GM21529 (cell line): ENCODE data around the gene GPC2.
"Not testable (repeated sequence)": the region's sequence is repeated elsewhere in the genome, so short reads cannot be mapped to it uniquely, and the experiment has no call there.

ENCODE experiments used
- ATAC-seq: cut with Tn5 transposase; IDR thresholded peaks from one replicate; pipeline ENCODE4 v1.9.1; 2021; ENCODE audit not compliant: unreplicated experiment

Gene GPC2

GRCh38 chr7:100204454-100204853 is 27.3 kb upstream of the GPC2 start:
- ATAC-seq: no peak

DNA sequence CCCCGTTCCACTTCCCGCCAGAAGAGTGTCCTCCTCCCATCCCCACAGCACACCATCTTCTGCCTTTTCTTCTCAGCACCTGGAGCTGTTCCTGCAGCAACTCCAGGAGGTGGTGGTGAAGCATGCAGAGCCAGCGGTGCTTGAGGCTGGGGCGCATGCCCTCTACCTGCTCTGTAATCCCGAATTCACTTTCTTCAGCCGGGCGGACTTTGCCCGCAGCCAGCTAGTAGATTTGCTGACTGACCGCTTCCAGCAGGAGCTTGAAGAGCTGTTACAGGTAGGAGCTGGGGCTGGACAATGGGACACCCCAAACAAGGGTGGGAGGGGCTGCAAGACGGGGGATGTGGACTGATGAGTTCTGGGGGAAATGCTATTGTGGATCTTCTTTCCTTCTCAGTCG is 23.5 kb upstream of the GPC2 start:
- no peak for ATAC-seq

- ATAC-seq: no peak
Observed at GRCh38 chr7:100198266-100198665, 21.1 kb upstream of the GPC2 start.

GRCh38 chr7:100195901-100196322 is 18.7 kb upstream of the GPC2 start:
- not testable (repeated sequence) for ATAC-seq

GRCh38 chr7:100195222-100195621 is 18.0 kb upstream of the GPC2 start:
- ATAC-seq: no peak

DNA sequence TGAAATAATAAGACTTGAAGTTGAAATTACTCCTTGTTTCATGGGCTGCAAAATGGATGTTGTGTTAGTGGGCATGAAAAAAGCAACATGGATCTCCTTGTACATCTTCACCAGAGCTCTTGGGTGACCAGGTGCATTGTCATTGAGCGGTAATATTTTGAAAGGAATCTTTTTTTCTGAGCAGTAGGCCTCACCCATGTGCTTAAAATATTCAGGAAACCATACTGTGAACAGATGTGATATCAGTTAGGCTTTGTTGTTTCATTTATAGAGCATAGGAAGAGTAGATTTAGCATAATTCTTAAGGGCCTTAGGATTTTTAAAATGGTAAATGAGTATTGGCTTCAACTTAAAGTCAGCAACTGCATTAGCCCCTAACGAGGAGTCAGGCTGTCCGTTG is 15.8 kb upstream of the GPC2 start:
- ATAC-seq: no peak

GRCh38 chr7:100192281-100192862 is 15.2 kb upstream of the GPC2 start:
- ATAC-seq: not testable (repeated sequence)

DNA sequence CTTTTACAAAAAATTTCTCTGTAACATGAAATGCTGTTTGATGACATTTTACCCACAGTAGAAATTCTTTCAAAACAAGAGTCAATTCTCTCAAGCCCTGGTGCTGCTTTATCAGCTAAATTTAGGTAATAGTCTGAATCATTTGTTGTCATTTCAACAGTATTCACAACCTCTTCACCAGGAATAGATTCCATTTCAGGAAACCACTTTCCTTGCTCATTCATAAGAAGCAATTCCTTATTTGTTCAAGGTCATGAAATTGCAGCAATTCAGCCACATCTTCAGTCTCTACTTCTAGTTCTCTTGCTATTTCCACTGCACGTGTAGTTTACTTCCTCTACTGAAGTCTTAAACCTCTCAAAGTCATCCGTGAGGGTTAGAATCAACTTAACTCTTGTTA is 14.6 kb upstream of the GPC2 start:
- no peak for ATAC-seq

DNA sequence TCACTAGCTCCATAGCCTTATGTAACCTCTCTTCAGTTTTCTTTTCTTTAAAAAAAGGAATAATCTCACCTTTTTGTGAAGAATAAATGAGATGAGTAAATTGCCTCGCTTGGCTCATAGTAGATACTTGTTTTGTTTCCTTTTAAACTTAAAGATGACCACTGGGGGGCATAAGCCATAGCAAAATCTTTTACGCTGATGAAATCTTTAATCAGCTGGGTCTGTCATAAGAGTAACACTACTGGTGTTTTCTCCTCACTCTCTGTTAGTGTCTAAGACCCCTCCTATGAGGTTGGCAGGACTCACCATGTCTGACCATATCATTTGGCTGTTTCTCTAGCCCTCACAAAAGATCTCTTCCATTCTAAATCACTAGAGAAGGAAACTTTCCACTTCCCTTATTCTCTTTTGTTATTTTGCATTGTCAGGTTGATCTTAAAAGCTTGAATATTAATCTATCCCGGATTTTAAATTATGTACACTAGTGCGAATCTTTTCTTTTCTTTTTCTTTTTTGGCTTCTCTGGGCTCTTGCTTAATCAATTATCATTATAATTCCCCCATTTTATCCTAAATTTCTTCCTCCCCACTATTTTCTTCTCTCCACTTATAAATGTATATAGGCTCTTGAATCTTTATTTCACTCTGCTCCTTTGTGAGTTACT is 13.0 kb upstream of the GPC2 start:
- no peak for ATAC-seq

- no peak for ATAC-seq
Observed at GRCh38 chr7:100189061-100189460, 11.9 kb upstream of the GPC2 start.

- no peak for ATAC-seq
Observed at GRCh38 chr7:100185726-100186125, 8.5 kb upstream of the GPC2 start.

DNA sequence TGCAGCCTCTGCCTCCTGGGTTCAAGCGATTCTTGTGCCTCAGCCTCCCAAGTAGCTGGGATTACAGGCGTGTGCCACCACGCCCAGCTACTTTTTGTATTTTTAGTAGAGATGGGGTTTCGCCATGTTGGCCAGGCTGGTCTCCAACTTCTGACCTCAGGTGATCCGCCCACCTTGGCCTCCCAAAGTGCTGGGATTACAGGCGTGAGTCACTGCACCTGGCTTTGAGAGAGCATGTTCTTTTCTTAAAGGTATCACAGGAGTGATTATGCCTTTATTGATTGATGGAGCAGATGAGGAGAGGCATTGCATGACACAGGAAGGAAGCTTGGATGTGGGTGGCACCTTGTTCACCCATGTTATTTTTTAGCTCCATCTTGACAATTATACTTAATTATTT is 5.9 kb upstream of the GPC2 start:
- ATAC-seq: not testable (repeated sequence)

DNA sequence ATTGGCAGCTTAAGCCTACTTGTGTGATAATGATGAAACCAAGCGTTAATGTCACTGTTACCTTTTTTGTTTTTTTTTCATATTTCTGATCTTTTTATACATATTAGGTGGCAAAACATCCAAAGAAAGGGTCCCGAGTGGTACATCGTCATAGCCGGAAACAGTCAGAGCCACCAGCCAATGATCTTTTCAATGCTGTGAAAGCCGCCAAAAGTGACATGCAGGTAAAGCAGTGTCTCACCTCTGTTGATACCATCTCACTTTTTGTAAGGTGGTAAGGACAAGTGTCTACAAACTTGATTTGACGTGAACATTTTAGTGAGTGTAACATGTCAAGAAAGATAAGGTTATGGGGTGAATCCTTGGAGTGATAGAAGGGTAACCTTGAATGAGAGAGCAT is 5.4 kb upstream of the GPC2 start:
- not testable (repeated sequence) for ATAC-seq

DNA sequence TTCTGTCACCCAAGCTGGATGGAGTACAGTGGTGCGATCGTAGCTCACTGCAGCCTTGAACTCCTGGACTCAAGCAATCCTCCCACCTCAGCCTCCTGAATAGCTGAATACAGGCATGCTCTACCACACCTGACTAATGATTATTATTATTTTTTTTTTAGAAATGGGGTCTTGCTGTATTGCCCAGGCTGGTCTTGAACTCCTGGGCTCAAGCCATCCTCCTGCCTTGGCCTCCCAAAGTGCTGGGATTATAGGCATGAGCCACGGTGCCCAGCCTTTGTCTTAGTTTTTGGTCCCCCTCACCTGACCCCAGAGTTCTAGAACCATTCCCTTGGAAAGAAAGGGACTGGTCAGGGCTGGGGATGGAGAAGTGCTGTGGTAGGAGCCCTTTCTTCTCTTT is 2.9 kb upstream of the GPC2 start:
- not testable (repeated sequence) for ATAC-seq

DNA sequence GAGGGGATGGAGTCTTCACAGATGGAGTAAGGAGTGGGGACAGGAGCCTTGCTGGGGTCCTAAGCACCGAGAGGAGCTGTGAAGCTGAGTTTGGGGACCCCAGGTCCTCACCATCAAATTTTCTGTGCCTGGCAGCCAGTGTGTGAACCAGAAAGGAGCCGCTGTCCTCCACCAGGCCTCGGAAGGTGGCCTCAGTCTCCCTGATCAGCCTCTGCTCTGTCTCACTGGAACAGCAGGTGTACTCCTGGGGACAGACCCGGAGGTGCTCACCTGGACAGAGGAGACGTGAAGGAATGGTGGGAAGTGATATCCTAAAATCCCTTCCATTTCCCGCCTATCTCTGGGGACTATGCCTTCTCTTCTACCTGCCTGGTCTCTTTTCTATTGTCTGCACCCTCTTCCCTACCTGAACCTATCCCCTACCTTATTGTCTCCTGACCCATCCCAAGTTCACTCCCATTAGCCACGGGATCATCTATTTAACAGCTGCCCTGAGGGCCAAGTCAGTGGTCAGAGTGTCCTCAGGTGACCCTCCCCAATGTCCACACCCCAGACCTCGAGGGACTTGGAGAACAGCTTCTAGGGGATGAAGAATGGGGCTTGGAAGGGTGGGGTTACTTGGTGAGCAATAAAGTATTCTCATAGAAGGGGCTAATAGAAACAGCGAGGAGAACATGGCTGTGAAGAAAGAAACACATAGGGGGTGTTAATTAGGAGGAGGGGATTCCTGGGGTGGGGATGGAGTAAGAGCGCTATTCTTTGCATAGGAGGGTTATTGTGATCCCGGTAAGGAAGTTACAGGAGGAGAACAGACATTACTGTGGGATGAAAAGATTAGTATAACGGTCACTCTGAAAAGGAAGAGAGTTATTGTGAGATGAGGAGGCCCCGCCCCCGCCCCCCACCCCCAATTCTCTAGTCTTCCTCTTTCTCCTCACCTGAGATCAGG is 811 bp downstream of the GPC2 start:
- no peak for ATAC-seq

- no peak for ATAC-seq
Observed at GRCh38 chr7:100175296-100175935, 1.8 kb downstream of the GPC2 start.

- no peak for ATAC-seq
Observed at GRCh38 chr7:100174582-100174981, 2.6 kb downstream of the GPC2 start.

DNA sequence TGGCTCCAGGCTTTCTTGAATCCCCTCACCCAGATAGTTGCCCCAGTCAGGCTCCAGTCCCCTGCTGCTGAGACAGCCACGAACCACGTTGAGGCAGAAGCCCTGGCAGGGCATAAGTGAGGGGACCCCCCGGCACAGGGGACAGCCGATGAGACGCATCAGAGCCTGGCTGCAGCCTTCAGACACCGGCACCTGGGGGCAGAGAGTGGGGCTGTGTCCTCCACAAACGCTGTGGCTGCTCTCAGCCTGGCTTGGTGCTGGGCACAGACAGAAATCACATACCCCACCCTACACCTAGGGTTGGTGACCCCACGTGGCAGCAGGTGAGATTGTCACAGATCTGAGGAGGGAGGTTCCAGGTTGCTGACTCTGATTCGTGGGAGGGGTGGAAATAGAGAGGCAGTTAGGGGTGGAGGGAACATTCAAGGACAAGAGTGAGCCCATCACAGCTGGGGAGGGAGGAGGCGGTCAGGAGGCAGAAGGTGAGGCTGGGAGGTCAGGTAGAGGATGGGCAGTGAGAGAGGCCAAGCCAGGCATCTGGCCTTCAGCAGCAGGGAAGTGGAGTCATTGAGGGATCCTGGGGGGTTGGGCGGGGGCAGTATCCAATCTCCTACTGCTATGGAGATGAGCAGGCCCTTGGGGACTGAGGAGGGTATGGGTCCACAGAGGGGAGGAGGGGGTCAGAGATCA is 3.2 kb downstream of the GPC2 start:
- no peak for ATAC-seq

DNA sequence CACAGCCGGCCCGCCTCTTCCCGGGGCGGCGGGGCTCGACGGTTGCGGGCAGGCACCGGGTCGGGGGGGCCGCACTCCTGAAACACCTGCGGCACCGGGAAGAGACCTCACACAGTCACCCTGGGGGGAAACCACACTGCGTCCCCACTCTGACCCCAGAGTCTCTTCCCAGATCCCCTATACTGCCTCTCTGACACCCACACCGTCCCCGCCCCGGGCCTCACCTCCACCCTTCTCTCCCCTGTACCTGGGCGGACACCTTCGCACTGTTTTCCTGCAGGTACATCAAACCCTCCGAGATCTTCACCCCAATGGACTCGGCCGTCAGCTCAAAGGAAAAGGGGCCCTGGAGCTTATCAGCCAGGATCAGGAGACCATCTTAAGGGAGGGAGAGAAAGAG is 5.3 kb downstream of the GPC2 start:
- ATAC-seq: no peak

- ATAC-seq: no peak
Observed at GRCh38 chr7:100171087-100171681, 6.0 kb downstream of the GPC2 start.
